B cell (primary cell): ENCODE measurements around the gene BRSK2. TPM values are rescaled to one million over a fixed set of nuclear protein-coding genes. Genes with fewer than 3 reads are reported as not detected.

ENCODE experiments used
- ATAC-seq: fragments of 200-7000 bp; cut with Tn5 transposase; one replicate; pipeline ENCODE4 v1.10.0; 2021; ENCODE audit warnings: low read depth, mild to moderate bottlenecking, moderate number of reproducible peaks, moderate library complexity
- CTCF ChIA-PET: fragments of 350-600 bp; sonication (Branson Sonifier 250); formaldehyde crosslinking; loops from one replicate; lab custom pipeline; 2021; ENCODE audit warnings: antibody characterized with exemption, inconsistent platforms; lab: Charles Lee
- POLR2A ChIA-PET: fragments of 350-600 bp; sonication (Branson Sonifier 250); formaldehyde crosslinking; loops from one replicate; lab custom pipeline; 2021; ENCODE audit warnings: antibody characterized with exemption; lab: Charles Lee
- DNase-seq: peaks from one replicate; pipeline ENCODE4 v3.0.0; 2013
- H2AFZ ChIP-seq: 2 replicates; pipeline ENCODE4 v1.6.1; 2012; ENCODE audit warnings: mild to moderate bottlenecking, low read depth, low read length; ENCODE audit not compliant: insufficient read depth, poor library complexity, severe bottlenecking
- H3K27ac ChIP-seq, 2 donors: 1 replicate in 1 of 2; 2 replicates in 1 of 2; pipeline ENCODE4 v1.5.1; 2012 to 2013; ENCODE audit warnings: low read length in 2 of 2, mild to moderate bottlenecking in 2 of 2, moderate library complexity in 1 of 2
- H3K27me3 ChIP-seq, 4 experiments: fragments of 200-600 bp in 1 of 4; sonication (generic) in 1 of 4; replicated peaks in 1 of 4; 1 replicate in 2 of 4; 2 replicates in 2 of 4; pipeline versions ENCODE4 v1.6.1 to v1.7.0; 2013 to 2016; ENCODE audit warnings: low read length in 3 of 4, mild to moderate bottlenecking in 2 of 4, mixed read lengths in 1 of 4, moderate library complexity in 1 of 4; ENCODE audit not compliant: insufficient read depth in 4 of 4, control insufficient read depth in 3 of 4; ENCODE audit errors: control extremely low read depth in 1 of 4
- H3K36me3 ChIP-seq, 2 experiments: replicated peaks in 1 of 2; 1 replicate in 1 of 2; 2 replicates in 1 of 2; pipeline versions ENCODE4 v1.6.1 to v1.7.1; 2013; ENCODE audit warnings: low read length in 1 of 2; ENCODE audit not compliant: insufficient read depth in 2 of 2, control insufficient read depth in 1 of 2; ENCODE audit errors: control extremely low read depth in 1 of 2, extremely low read depth in 1 of 2
- H3K4me1 ChIP-seq, 2 donors: fragments of 200-600 bp in 1 of 2; sonication (generic) in 1 of 2; 1 replicate in 1 of 2; 2 replicates in 1 of 2; pipeline versions ENCODE4 v1.5.1 to v1.6.1; 2013 to 2017; ENCODE audit warnings: low read length in 2 of 2; ENCODE audit not compliant: control insufficient read depth in 2 of 2, insufficient read depth in 2 of 2
- H3K4me2 ChIP-seq: replicated peaks from 2 replicates; pipeline ENCODE3; 2012; ENCODE audit warnings: mild to moderate bottlenecking, low read depth, low read length; ENCODE audit not compliant: poor library complexity, severe bottlenecking
- H3K4me3 ChIP-seq, 5 experiments: fragments of 200-600 bp in 1 of 5; sonication (generic) in 1 of 5; 1 replicate in 3 of 5; 2 replicates in 2 of 5; pipeline versions ENCODE4 v1.5.1 to v1.7.0; 2011 to 2016; ENCODE audit warnings: low read length in 4 of 5, mild to moderate bottlenecking in 4 of 5, low read depth in 2 of 5, control low read depth in 1 of 5, moderate library complexity in 1 of 5; ENCODE audit not compliant: insufficient read depth in 1 of 5; ENCODE audit errors: control extremely low read depth in 1 of 5, extremely low read depth in 1 of 5
- H3K79me2 ChIP-seq: fragments of 200-600 bp; sonication (generic); one replicate; pipeline ENCODE4 v1.6.0; 2016; ENCODE audit warnings: low read length; ENCODE audit not compliant: control insufficient read depth, insufficient read depth
- H3K9ac ChIP-seq: fragments of 200-600 bp; sonication (generic); 2 replicates; pipeline ENCODE4 v1.6.1; 2017; ENCODE audit warnings: mild to moderate bottlenecking, low read length, moderate library complexity
- H3K9me3 ChIP-seq, 3 donors: one replicate each; pipeline versions ENCODE4 v1.6.1 to v1.7.1; 2013; ENCODE audit warnings: low read length in 2 of 3; ENCODE audit not compliant: control insufficient read depth in 2 of 3, insufficient read depth in 1 of 3; ENCODE audit errors: control extremely low read depth in 1 of 3
- H4K20me1 ChIP-seq: 2 replicates; pipeline ENCODE4 v1.6.0; 2012; ENCODE audit warnings: mild to moderate bottlenecking, low read length; ENCODE audit not compliant: insufficient read depth, control insufficient read depth, poor library complexity, severe bottlenecking
- H3K27ac Mint-ChIP-seq: one replicate; pipeline ENCODE4 v1.8.0; 2021; ENCODE audit warnings: mixed read lengths
- H3K27me3 Mint-ChIP-seq: one replicate; pipeline ENCODE4 v1.8.0; 2021; ENCODE audit warnings: mixed read lengths
- H3K4me1 Mint-ChIP-seq: one replicate; pipeline ENCODE4 v1.8.0; 2021; ENCODE audit warnings: mixed read lengths
- H3K4me3 Mint-ChIP-seq: one replicate; pipeline ENCODE4 v1.8.0; 2021; ENCODE audit warnings: mixed read lengths
- H3K9me3 Mint-ChIP-seq: one replicate; pipeline ENCODE4 v1.8.0; 2022; ENCODE audit warnings: mixed read lengths; ENCODE audit not compliant: insufficient read depth
- EZH2 ChIP-seq: IDR thresholded peaks from 2 replicates; pipeline ENCODE4 v1.6.1; 2012; ENCODE audit warnings: borderline replicate concordance, low read depth, mild to moderate bottlenecking, moderate library complexity, low read length; ENCODE audit not compliant: insufficient read depth, poor library complexity, severe bottlenecking
- WGBS: methylation state at CpG from one replicate; pipeline ENCODE4 v1.1.5; 2013; ENCODE audit warnings: missing lambda C conversion rate; ENCODE audit not compliant: insufficient coverage; 5-methylcytosine and 5-hydroxymethylcytosine counted together
- intact Hi-C: fragments of 100-400 bp; cut with micrococcal nuclease; formaldehyde crosslinking; loops from one replicate; pipeline ENCODE4 v1.10.0; 2022
- polyA plus RNA-seq: library from polyadenylated mRNA; depleted of rRNA; stranded (reverse); fragments of >200 nt; gene quantifications from 2 replicates; pipeline ENCODE4 v1.2.3, GENCODE V29; 2012
- total RNA-seq, 2 donors: library from RNA; stranded (reverse); fragments of 120-200 nt in 1 of 2; gene quantifications; 1 replicate in 1 of 2; 2 replicates in 1 of 2; pipeline versions ENCODE4 v1.2.3 to v1.2.4, GENCODE V29; 2013 to 2022
- TF ChIP-seq, protein P1 (sequence below): fragments of 200-600 bp; IDR thresholded peaks from one replicate; pipeline ENCODE4 v1.8.0; 2022; ENCODE audit warnings: antibody characterized with exemption, mild to moderate bottlenecking

The BRSK2 gene
- total and polyA plus RNA-seq, 2 donors (not counting 1 experiment from before 2014, with no cell fraction given), result 0.51 to 0.79 TPM

DNA sequence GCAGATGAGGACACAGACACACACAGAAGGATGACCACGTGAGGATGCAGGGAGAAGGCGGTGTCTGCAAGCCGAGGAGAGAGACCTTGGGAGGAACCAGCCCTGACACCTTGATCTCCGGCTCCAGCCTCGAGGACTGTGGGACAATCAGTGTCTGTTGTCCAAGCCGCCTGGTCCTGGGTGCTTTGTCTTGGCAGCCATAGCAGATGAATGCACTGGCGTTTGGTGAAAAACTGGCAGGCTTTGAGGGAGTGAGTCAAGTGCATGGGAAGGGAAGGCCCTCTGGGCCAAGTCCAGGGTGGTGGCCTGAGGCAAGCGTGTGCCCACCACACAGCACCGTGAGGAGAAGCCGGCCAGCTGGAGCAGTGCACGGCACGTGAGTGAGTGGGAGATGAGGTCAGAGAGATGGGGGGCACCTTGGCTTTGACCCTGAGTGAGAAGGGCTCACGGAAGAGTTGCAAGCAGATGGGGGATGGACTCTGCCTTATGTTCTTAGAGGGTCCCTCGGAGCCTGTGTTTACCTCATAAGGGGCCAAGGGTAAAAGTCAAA, 12.4 kb upstream of the BRSK2 start:
- intact Hi-C loops, result no loop called here

DNA sequence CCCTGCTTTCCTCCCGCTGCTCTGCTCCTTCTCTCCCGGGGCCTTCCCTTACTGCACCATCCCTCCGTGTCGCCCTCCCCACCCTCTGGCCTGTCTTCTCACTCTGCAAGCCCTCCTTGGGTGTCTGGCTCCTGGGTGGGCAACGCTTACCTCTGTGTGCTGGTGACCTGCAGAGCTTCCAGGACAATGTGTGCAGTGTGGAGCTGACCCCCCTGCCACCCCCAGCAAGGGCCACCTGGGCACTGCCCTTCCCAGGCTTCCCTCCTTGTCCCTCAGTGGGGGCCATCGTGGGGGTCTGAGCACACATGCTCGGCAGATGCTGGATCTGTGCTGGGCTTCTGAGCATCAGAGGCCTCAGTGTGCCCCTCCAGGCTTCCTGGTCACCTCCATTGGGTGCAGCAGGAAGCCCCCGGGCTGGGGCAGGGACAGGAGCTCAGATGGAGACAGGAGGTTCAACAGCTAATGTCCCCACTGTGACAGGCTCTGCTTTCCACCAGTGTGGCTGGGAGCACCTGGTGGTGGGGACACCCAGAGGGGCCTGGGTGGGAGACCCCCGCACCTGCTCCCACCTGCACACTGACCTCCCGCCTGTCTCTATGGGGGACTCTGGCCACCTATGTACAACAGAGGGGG, 7.8 kb upstream of the BRSK2 start:
- ChIA-PET POLR2A (no interaction called here), CTCF (interaction anchor here (5.7 kb wide), 1 partner anchor 72 kb away, joined by 31 read pairs; the partner anchor contains the start of gene TOLLIP)
- Histone ChIP-seq H3K9ac (no peak overlapping the region), H3K27ac (peak overlapping the region in 1 of 2 donors; percentile 96), H3K4me3 (no peak overlapping the region), H2AFZ (peak overlapping the region; percentile 88), H3K79me2 (no peaks in the 10 kb centered on the region), H3K4me2 (no peak overlapping the region), H3K27me3 (no peaks in the 10 kb centered on the region), H3K36me3 (no peaks in the 10 kb centered on the region), H3K4me1 (peaks cover 3 to 30% of the 10 kb centered on the region in 2 donors), H4K20me1 (no peaks in the 10 kb centered on the region), H3K9me3 (peaks cover 0 to 15% (median 0%) of the 10 kb centered on the region in 3 donors)
- peaks cover 29% of the 10 kb centered on the region for H3K4me1 Mint-ChIP-seq
- no peaks in the 10 kb centered on the region for H3K27me3 Mint-ChIP-seq
- no peak for ATAC-seq
- H3K27ac Mint-ChIP-seq, result peak overlapping the region; percentile 96
- H3K9me3 Mint-ChIP-seq, result peaks cover 4% of the 10 kb centered on the region
- no peak for DNase-seq
- TF ChIP-seq, protein P1, sequence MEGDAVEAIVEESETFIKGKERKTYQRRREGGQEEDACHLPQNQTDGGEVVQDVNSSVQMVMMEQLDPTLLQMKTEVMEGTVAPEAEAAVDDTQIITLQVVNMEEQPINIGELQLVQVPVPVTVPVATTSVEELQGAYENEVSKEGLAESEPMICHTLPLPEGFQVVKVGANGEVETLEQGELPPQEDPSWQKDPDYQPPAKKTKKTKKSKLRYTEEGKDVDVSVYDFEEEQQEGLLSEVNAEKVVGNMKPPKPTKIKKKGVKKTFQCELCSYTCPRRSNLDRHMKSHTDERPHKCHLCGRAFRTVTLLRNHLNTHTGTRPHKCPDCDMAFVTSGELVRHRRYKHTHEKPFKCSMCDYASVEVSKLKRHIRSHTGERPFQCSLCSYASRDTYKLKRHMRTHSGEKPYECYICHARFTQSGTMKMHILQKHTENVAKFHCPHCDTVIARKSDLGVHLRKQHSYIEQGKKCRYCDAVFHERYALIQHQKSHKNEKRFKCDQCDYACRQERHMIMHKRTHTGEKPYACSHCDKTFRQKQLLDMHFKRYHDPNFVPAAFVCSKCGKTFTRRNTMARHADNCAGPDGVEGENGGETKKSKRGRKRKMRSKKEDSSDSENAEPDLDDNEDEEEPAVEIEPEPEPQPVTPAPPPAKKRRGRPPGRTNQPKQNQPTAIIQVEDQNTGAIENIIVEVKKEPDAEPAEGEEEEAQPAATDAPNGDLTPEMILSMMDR, result no peak
- no peak for TF ChIP-seq EZH2
- peak overlapping the region; percentile 87 for H3K4me3 Mint-ChIP-seq
- intact Hi-C loops, result loop anchor here (2.0 to 10.0 kb wide), 2 partner anchors 43 to 807 kb away; partner anchors contain the start of gene PHRF1
- WGBS, result 84% methylated on average over 10 of the region's 10 CpGs

More for the DNA sequence above, 12.4 kb upstream of the BRSK2 start:
- CTCF ChIA-PET, result no interaction called here
- peaks cover 0 to 9% (median 0%) of the 10 kb centered on the region in 3 donors for H3K9me3 ChIP-seq
- no peak overlapping the region for H3K4me3 Mint-ChIP-seq
- no peak for TF ChIP-seq EZH2
- TF ChIP-seq, protein P1, result no peak
- no peaks in the 10 kb centered on the region for H3K79me2 ChIP-seq
- DNase-seq (no peak), ATAC-seq (no peak)
- no peaks in the 10 kb centered on the region for H3K27me3 ChIP-seq
- 93% methylated on average over 12 of the region's 14 CpGs for WGBS
- no peak overlapping the region for H3K9ac ChIP-seq
- no peak overlapping the region for H3K4me2 ChIP-seq
- H3K4me1 ChIP-seq, result no peaks in the 10 kb centered on the region
- no peak overlapping the region for H3K27ac Mint-ChIP-seq
- no peak overlapping the region for H3K4me3 ChIP-seq
- no peaks in the 10 kb centered on the region for H3K27me3 Mint-ChIP-seq
- no peaks in the 10 kb centered on the region for H3K36me3 ChIP-seq
- H3K9me3 Mint-ChIP-seq, result peaks cover 4% of the 10 kb centered on the region
- H2AFZ ChIP-seq, result no peak overlapping the region
- POLR2A ChIA-PET, result no interaction called here
- peaks cover 1% of the 10 kb centered on the region for H3K4me1 Mint-ChIP-seq
- H4K20me1 ChIP-seq, result no peaks in the 10 kb centered on the region
- H3K27ac ChIP-seq, result no peak overlapping the region
